GM18498 (cell line): ENCODE data around the gene LYRM1.
"Not testable (repeated sequence)": the region's sequence is repeated elsewhere in the genome, so short reads cannot be mapped to it uniquely, and the experiment has no call there.

ENCODE experiments used
- ATAC-seq: cut with Tn5 transposase; IDR thresholded peaks from one replicate; pipeline ENCODE4 v1.9.1; 2021; ENCODE audit warnings: mild to moderate bottlenecking, moderate library complexity; ENCODE audit not compliant: unreplicated experiment

LYRM1 gene

DNA sequence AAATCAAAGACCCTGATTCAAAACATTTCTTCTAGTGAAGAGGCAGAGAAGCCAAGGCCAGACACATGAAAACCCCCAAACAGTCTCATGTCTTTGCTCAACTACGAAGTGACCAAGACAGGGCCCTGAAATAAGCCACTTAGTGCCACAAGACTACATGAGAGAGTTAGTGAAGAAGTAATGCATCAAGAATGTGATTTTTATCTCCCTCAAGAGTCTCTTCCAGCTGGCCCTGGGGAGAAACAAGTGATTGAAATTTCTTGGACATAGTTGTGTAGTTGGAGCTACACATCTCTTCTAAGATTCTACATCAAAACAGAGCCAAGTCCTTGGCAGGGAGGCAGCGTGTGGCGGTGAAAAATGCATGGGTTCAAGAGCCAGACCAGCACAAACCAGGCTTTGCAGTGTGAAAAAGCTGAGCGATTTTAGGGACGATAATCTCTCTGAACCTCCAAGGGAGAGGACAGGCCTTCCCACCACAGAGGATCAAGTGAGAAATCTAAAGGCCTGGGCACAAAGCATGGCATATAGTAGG is 30.6 kb downstream of the LYRM1 start:
- ATAC-seq = no peak

DNA sequence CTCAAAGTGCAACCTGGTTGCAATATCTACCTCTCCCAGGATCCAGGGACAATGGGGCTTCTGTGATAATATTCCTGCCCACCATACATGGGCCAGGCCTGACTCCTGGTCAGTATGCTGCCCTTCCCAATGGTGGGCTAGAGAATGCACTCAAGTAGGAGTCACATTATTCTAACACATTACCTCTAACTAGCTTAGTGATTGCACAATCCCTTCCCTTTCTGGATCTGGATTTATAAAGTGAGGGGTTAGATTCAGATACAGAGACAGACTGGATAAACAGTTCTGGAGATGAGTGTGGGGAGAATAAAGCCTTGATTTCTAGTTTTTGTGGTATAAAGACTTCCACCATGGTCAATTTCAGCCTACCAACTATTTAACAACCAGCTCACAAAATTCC is 33.0 kb downstream of the LYRM1 start:
- ATAC-seq = no peak

DNA sequence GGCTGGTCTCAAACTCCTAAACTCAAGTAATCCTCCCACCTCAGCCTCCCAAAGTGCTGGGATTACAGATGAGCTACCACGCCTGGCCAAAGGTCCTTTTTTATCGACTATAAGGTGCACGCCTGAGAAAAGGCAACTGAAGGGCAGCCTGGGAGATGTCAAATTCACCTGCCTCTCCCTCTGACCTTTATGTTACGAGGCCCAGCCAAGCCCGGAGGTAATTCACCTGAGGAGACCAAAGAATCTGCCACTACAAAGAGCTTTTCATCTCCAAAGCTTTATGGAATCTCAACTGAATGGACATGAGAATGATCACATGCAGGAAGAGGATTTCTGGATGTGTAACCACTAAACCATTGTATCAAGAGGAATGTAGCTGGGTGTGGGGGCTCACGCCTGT is 37.2 kb downstream of the LYRM1 start:
- ATAC-seq = no peak

DNA sequence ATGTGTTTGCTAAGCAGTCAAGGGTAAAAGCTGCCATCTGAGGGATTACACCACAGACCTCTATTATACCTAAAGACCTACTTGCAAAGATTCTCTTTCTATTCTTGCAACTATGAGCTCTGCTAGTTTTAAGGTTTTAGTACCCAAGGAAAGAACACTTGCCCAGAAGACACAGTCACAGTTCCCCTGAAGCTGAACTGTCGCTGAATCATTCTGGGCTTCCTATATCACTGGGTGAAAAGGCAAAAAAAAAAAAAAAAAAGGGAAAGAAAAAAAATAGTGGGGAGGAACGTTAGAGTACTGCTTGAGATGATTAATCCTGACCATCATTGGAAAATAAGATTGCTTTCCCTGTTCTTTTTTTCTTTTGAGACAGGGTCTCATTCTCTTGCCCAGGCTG is 37.9 kb downstream of the LYRM1 start:
- no peak for ATAC-seq

DNA sequence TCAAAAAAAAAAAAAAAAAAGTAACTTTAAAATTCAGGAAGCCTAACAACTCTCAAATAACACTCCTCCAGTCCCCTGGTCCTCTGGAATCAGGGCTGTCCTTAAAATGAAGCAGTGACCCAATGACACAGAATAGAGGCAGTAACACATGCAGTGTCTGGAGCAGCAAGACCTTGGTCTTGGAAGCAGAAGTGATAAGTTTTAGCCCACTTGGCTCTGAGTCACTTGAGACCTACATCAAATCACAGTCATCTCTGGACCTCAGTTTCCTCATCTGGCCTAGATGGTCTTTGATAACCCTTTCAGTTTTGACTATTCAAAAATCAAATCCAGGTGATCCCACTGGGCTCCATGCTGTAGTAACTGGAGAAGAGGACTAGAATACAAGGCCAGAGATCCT is 39.0 kb downstream of the LYRM1 start:
- no peak for ATAC-seq

DNA sequence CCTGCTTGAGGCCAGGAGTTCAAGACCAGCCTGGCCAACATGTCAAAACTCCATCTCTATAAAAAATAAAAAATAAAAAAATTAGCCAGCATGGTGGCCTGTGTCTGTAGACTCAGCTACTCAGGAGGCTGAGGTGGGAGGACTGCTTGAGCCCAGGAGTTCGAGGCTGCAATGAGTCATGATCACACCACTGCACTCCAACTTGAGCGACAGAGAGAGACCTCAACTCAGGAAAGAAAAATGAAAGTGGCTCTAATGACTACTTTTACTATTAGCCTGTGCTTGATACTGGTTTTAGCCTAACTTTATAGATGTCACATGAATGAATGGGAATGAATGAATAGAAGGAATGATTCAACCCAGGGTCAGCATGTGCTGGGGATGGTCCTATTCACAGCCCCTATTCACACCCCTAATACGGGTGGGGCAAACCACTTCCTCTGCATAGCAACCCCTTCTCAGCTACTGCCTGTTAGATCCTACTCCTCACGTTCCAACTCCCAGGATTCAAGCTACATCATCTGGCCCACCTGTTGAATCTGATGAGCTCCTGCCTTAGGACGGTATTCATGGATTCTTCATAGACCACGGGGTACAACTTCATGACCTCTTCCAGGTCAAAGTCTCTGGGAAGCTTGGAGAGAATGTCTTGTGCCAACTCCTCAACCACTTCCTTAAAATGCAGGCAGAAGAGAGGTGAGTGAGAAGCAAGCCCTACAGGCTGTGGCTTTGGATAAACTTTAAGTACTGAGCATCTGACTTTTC is 40.5 kb downstream of the LYRM1 start:
- ATAC-seq = no peak

DNA sequence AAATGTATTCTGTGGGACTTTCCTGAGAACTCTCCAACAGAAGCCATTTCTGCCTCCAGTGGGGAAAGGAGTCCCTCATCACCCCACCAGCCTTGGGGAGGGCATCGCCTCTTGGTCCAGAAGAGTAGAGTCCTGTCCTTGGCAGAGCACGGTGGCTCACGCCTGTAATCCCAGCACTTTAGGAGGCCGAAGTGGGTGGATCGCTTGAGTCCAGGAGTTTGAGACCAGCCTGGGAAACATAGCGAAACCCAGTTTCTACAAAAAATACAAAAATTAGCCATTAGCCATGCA is 41.0 kb downstream of the LYRM1 start:
- ATAC-seq = no peak

DNA sequence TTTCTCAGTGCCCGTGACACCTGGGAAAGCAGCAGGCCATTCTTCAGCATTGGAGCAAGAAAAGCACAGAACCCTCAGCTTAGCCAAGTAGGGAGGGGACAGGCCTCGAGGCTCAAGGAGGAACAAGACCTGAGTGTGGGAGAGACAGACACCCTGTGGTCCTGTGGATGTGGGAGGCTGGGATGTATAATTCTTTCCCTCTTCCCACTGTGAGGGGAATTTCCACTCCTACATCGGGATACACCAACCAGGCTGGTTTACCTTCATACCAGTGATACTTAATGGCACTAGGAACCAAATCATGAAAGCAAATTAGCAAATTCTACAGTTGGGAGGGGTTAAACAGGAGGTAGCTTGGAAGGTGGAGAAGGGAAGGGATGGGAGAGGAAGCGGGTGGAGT is 41.7 kb downstream of the LYRM1 start:
- no peak for ATAC-seq

DNA sequence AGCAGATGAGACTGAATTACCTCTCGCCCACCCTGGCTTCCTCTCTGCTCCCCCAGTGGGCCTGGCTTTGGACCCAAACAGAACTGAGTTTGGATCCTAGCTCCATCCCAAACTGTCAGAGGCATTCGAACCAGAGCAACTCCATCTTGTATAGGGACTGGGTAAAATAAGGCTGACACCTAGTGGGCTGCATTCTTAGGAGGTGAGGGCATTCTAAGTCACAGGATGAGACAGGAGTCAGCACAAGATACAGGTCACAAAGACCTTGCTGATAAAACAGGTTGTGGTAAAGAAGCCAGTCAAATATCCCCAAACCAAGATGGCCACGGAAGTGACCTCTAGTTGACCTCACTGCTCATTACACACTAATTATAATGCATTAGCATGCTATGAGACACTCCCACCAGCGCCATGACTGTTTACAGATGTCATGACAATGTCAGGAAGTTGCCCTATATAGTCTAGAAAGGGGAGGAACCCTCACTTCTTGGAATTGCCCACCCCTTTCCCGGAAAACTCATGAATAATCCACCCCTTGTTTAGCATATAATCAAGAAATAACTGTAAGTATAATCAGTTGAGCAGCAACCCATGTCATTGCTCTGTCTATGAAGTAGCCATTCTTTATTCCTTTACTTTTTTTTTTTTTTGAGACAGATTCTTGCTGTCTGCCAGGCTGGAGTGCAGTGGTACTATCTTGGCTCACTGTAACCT is 44.4 kb downstream of the LYRM1 start:
- ATAC-seq = no peak

DNA sequence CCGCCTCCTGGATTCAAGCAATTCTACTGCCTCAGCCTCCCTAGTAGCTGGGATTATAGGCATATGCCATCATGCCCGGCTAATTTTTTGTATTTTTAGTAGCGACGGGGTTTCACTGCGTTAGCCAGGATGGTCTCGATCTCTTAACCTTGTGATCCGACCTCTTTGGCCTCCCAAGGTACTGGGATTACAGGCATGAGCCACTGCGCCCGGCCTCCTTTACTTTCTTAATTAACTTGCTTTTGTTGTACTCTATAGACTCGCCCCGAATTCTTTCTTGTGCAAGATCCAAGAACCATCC is 45.0 kb downstream of the LYRM1 start:
- not testable (repeated sequence) for ATAC-seq

DNA sequence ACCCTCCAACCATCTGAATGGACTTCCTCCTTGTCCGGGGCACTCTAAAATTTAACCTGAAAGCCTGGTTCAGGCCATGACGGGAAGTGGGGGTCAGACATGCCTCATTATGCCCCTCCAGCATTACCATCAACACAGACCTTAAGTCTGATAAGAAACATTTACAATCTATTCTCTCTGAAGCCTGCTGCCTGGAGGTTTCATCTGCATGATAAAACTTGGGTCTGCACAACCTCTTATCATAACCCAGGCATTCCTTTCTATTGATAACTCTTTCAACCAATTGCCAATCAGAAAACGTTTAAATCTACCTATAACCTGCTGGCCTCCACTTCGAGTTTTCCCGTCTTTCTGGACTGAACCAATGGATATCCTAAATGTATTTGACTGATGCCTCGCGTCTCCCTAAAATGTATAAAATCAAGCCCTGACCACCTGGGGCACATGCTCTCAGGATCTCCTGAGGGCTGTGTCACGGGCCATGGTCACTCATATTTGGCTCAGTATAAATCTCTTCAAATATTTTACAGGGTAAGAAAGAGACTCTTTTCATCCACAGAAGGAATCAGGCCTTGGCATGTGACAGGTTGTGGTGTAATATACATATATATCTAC is 45.6 kb downstream of the LYRM1 start:
- no peak for ATAC-seq

DNA sequence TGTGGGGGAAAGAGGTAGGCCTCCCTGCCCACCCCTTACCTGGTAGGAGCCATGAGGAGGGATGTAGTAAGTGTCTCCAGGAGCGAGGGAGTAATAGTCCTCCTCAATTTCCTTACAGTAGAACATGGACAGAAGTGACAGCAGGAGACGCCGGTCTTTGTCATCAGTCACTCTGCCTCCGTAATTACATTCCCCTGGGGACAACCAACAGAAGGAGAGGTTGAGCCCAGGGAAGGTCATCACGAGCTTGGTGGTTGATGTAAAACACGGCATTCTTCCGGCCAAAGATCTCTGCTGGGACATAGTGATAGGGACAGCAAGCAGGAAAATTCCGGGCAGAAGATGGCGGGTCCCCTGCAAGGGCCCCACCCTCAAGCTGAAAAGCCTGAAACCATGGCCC is 47.9 kb downstream of the LYRM1 start:
- no peak for ATAC-seq

DNA sequence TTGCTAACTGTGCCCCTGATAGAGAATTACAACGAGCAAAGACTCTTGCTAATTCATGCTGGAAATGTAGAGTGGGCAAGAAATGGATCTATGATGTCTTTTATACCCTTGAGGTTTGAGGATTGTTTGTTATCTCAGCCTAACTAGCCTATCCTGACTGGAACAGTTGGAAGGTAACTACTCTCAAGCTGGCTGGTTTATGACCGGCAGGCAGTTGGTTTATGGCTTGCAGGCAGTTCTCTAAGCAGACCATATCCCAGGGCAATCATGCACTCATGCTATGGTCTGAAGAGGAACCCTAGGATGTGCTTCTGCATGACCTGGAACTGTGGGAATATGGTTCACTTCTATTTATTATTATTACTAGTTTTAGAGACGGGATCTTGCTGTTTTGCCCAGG is 49.1 kb downstream of the LYRM1 start:
- no peak for ATAC-seq

DNA sequence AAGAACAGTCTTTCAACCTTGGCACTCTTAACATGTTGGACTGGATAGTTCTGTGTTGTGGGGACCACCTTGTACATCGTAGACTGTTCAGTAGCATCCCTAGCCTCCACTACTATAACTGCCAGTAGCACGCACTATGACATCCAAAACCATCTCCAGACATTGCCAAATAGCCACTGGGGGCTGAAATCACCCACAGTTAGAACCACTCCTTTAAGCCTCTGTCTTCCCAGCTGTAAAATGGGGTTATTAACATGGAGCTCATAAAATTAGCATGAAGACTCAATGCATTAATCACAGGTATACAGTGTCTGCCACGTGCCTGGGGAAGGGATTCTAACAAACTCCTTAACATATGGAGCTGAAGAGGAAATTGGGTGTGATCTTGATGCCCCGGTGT is 49.7 kb downstream of the LYRM1 start:
- ATAC-seq = no peak

DNA sequence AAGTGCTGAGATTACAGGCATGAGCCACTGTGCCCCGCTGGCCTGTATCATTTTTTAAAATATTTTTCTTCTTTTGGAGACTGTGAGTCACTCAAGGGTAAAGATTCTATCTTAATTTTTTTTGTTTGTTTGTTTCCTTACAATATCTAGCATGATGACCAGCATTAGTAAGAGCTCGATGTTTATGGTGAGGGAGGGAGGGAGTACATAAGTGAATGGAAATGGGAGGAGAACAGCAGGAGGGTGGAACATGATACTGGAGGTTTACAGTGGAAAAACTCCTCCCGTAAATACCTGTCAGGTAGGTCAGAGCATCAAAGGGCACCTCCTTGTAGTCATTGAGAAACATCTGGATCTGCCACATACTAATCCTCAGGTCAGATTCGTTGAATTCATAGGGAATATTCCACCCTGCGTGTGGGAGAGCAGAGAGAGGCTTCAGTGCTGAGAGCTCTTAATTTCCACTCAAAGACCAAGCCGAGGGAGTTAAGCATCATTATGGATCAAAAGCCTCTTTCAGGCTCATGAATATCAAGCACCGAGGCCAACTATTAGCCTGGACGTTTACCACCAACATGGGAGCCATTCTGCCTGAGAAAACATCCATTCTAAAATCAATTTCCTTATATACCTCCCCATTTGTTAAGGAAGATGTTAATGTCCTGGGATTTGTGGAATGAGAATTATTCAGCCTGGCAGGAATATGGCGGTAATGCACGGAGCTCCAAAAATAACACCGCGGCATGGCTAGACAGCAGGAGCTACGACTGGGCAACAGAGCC is 51.8 kb downstream of the LYRM1 start:
- no peak for ATAC-seq

DNA sequence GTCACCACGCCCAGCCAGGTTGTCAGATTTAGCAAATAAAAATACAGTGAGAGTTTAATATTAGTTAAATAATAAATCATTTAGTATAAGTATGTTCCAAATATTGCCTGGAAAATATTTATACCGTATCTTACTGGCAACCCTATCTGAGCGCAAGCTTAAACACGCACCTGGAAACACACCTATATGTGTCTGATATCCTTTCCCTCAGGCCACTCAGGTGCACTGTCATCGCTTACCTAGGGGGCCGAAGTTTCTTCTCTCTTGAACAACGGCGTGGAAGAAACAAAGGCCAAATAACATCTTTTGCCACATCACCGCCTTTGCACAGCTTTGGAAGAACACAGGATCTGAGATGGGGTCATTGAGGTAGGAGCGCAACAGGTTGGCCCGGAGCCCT is 54.0 kb downstream of the LYRM1 start:
- no peak for ATAC-seq

DNA sequence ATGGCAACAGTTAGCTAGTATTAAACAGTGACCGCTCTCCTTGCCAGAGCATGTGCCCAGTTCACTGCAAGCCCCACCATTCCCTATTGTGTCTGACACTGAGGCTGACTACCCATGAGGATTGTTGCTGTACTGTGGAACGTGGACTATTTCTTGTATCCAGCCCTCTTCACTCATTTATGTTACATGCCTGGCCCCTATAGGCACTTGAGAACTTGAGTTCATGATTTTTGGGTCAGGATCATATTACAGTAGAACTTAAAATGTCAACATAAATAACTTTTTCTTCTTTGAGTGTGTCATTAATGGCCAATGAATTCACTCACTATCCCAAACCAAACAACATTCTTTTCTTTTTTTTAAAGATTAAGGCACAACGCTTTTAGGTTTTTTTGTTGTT is 55.7 kb downstream of the LYRM1 start:
- no peak for ATAC-seq

DNA sequence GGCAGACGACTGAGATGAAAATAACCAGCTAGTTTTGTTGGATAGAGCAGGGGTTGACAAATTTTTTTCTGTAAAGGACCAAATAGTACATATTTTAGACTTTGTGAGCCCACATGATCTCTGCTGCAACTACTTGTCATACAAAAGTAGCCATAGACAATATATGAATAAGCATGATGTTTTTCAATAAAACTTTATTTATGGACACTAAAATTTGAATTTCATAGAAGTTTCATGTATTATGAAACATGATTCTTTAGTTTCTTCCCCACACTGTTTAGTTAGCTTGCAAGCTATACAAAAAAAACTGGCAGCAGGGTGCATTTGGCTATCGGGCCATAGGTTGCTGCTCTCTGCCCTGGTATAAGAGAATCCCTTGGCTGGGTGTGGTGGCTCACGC is 56.6 kb downstream of the LYRM1 start:
- no peak for ATAC-seq

DNA sequence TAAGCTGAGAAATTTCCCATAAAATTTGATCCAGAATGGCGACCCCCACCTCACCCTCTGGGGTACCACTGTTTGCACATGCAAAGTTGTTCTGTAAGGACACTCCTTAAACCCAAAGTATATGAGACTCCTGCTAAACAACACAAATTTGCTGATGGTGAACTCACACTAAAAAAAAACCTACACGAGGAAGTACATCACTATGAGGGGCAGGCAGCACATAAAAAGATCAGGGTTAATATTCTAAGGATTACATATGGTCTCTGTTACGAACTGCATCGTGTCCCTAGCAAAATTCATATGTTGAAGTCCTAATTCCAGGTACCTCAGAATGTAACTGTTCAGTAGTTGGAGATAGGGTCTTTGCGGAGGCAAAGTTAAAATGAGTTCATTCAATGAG is 60.3 kb downstream of the LYRM1 start:
- no peak for ATAC-seq

DNA sequence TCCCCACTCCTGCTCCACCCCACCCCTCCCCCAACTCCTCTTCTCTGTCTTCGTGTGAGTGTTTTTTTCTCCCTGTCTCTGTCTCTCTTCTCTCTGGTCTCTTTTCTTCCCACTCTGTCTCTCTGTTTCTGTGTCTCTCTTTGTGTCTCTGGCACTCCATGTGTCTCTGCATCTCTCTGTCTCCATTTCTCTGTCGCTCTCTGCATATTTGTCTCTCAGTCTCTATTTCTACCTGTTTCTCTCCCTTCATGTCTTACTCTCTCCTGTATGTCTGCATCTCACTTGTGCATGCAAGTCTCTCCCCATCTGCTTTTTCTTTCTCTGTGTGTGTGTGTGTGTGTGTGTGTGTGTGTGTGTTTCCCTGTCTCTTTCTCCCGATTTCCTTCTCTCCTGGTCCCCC is 68.2 kb downstream of the LYRM1 start:
- ATAC-seq = no peak

DNA sequence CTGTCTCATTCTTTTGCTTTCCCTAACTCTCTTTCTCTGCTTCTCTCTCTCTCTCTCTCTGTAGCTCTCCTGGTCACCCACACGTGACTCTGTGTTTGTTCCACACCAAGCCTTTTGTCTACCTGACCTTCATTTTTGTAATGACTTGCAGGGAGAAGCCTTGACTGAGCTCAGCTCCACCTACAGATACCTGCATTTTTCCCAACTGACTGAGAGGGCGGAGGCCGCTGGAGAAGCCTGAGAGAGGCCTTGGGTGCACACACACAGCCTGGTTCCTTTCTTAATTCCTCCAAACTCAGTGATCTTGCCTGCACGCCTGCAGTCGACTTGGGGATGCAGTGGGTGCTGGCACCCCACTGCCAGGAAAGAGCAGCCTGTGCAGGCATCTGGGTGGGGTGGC is 68.8 kb downstream of the LYRM1 start:
- no peak for ATAC-seq

DNA sequence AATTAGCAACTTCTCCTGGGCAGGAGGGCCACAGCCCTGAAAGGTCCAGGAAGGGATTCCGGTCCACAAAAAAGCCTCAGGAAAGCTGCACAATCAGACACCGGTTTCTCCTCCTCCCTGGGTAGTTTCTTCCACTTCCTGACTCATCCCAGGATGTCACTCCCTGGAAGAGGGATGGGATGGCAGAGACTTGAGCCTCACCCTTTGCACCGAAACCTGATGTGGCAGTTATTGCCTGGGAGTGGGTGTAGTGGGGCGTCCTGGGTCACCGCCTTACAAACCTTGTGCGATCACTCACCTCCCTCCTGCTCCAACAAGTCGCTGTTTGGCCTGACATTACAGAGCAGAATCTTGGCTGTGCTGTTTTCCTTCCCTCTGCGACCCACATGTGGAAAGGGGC is 70.8 kb downstream of the LYRM1 start:
- no peak for ATAC-seq
